Activated CD8-positive, alpha-beta memory T cell treated with anti-CD3 and anti-CD28 coated beads, Interleukin-2, amount 50 U/mL, for 1 hour (primary cell): ENCODE results near the gene MAD2L2.

ENCODE experiments used
- DNase-seq: peaks from one replicate; pipeline ENCODE4 v3.0.0-alpha.2; 2020; ENCODE audit errors: extremely low read depth

Gene MAD2L2

DNA sequence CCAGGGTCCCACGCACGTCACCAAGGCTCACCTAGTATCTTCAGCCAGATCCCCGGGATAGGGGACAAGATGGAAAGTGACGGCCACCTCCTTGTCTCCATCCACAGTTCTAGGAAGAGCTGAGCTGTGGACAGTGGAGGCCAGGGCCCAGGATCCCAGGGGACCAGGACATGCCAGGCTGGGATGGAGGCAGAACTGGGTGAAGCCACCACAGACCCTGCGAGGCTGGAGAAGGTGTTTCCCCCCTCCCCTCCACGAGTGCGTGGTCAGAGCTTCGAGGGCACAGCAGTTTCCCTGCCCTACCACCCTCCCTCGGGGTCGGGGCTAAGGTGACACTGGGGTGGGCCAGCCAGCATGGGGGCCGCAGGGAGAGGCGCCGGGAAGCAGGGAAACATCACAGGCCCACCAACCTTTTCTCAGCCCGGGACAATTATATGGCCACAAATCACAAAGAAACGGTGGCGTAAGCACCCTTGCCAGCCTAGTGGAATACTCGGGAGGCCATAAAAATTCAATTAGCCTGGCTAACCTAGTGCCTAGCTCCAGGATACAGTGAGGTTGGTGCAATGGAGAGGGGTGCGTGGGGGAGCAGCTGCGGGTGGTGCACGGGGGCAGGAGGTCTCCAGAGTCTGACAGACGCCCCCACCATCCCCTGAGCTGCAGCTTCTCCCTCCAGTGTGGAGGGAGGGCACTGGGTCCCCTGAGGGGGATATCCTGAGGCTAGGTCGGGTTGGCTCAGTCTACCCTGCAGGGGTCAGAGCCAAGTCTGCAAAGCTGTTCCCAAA lies 23.9 kb upstream of the MAD2L2 start:
- no peak for DNase-seq

GRCh38 chr1:11704194-11704529 lies 23.2 kb upstream of the MAD2L2 start:
- DNase-seq, result no peak

- DNase-seq, result no peak
These were observed 22.6 kb upstream of the MAD2L2 start for GRCh38 chr1:11703357-11704193.

DNA sequence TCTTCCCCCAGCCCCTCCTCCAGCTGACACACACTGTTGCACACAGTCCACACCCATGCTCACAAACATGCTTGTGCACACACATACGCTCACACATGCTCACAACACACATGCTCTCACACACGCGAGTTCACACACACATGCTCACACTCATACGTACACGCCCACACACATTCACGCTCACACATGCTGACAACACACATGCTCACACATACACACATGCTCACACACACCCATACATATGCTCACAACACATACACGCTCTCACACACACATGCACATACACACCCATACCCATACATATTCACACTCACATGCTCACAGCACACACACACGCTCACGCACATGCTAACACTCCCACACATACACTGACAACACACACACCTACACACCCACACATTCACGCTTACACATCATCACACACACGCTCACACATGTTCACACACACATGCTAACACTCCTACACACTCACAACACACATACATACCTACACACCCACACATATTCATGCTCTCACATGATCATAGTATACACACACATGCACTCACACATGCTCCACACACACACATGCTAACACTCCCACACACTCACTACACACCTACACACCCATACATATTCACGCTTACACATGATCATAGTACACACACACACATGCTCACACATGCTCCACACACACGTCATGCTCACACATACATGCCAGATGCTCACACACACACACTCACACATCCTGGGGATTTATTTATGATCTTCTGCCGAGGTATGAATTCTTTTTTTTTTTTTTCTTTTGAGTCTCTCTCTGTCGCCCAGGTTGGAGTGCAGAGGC lies 21.2 kb upstream of the MAD2L2 start:
- no peak for DNase-seq

GRCh38 chr1:11701551-11701961 lies 20.6 kb upstream of the MAD2L2 start:
- no peak for DNase-seq

DNA sequence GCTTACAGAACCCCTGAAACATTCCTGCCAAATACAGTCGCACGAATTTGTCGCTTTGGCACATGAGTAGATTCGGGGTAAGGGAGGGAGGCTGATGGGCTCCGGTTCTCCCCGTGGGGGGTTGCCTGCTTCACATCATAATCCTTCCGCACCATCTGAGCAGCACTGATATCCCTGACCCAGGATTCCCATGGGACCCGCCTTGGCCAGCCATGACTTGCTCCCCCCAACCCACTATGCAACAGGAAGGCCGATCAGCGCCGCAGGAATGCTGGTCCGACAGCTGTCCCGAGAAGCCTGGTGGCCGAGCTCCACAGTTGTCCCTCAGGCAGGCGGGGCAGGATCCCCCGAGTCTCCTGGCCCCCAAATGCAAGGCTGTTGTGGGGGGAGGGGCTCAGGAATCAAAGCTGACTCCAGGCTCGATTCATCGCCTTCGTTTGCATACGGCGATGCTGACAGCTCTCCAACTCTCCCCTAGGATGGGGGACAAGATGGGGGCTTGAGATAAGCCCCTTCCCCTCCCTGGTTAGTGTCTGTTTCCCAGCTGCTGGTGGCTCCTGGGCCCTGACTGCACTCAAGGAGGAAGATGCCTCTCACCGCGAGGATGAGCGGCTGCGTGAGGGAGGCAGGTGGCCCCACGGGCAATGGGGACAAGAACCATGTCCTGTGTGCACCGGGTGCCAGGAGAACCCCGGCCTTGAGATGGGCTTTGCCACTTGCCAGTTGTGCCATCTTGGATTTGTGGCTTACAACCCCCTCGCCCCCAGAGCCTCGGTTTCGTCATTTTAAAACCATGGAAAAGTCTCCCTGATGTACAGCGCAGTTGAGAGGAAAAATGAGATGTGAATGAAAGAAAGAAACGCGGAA lies 19.9 kb upstream of the MAD2L2 start:
- no peak for DNase-seq

DNA sequence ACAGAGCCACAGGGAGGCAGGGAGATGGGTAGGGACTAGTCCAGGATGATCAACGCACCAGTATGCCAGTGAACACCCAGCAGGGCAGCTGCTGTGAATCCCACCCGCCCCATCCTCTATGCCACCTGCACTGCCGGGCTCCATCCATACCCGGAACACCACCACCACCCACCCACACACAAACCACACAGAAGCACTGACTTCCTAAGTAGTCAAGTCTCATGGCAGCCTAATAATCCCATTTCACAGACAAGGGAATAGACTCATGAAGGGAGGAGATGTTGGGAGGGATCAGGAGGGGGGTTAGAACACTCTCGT lies 16.9 kb upstream of the MAD2L2 start:
- DNase-seq, result no peak

DNA sequence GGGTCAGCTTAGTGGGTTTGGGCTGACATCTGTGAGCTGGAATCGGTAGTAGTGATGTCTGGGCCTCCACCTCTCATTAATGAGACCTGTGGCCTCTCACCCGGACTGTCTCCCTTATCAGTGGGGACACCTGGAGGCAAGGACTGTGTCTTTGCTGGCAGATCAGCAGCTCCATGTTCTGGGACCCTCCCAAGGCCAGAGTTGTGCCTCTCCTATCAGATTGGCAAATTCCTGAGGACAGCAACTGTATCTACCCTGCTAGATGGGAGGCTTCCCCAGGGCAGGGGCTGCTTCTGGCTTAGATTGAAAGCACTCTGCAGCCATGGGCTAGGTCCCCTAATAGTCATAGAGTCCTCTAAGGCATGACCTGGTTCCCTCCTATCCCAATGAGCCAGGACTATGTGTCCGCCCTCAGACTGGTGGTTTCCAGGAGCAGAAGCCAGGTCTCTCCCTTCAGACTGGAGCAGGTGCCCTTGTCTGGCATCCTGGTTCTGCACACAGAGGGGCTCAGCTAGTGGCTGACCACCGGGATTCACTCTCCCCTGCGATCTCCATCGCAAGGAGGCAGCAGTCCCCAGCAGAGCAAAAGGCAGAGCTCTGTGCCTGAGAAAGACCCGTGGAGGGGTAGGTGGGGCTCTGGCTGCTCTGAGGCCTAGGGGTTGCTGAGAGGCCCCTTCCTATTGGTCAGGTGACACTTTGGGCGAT lies 16.4 kb upstream of the MAD2L2 start:
- no peak for DNase-seq

GRCh38 chr1:11695861-11696260 lies 14.9 kb upstream of the MAD2L2 start:
- DNase-seq, result no peak

DNA sequence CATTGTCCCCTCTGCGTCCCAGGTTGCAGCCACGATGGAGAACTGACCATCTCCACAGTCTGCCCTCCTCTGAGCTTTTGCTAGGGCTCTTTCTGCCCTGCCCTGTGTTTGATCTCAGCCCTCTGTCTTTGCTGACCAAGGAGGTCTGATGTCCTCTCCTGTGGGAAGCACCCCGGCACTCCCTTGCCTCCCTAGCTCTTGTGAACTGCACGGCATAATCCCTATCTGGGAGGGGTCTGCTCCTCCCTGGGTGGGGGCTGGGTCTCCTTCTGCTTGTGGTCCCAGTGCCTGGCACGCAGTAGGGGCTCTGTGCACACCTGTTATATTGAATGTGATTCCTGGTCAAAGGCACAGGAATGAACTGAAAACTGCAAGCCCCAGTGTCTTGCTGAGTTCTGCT lies 13.0 kb upstream of the MAD2L2 start:
- DNase-seq, result no peak

GRCh38 chr1:11693024-11693590 lies 12.2 kb upstream of the MAD2L2 start:
- DNase-seq, result no peak

GRCh38 chr1:11691928-11692711 lies 11.2 kb upstream of the MAD2L2 start:
- no peak for DNase-seq

DNA sequence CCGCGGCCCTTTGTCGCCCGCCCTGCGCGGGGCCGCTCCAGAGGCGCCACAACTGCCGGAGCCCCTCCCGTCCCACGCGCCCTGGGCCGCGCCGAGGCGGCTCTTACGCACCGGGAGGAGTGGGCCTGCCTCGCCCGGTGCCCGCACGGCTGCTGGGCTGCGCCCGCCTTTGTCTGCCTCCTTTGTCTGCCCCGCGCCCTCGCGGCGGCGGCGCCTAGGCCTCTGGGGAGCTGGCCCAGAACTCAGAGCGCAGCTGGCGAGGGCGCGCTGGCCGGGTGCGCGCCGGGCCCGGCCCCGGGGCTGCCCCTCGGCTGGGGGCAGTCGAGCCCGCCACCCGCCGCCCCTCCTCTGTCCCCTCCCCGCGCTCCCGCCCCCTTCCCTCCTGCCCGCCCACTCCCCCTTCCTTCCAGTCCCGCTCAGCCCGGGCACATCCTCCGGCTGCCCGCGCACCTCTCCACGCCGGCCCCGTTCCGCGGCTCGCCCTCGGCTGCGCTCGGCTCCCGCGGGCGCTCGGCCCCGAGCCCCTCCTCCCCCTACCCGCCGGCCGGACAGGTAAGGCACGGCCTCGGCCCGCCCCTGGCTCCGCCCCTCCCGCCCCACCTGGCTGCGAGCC lies 10.5 kb upstream of the MAD2L2 start, which contains the start of gene DRAXIN:
DRAXIN (plus strand) TSS at position 409 of the 613 bp plus-strand sequence. CDS start 14,549 bp downstream, outside the sequence.
- DNase-seq, result no peak

GRCh38 chr1:11690397-11691301 lies 9.7 kb upstream of the MAD2L2 start:
- DNase-seq, result no peak

DNA sequence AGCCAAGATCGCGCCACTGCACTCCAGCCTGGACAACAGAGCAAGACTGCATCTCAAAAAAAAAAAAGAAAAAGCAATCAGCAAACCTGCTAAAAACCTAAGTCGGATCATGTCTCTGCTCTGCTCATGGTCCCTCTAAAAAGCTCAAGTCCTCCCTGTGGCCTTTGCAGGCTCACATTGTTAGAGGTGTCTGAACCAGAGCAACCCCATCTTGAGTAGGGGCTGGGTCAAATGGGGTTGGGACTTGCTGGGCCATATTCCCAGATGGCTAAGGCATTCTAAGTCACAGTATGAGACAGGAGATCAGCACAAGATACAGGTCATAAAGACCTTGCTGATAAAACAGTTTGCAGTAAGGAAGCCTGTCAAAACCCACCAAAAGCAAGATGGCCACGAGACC lies 7.6 kb upstream of the MAD2L2 start:
- no peak for DNase-seq

DNA sequence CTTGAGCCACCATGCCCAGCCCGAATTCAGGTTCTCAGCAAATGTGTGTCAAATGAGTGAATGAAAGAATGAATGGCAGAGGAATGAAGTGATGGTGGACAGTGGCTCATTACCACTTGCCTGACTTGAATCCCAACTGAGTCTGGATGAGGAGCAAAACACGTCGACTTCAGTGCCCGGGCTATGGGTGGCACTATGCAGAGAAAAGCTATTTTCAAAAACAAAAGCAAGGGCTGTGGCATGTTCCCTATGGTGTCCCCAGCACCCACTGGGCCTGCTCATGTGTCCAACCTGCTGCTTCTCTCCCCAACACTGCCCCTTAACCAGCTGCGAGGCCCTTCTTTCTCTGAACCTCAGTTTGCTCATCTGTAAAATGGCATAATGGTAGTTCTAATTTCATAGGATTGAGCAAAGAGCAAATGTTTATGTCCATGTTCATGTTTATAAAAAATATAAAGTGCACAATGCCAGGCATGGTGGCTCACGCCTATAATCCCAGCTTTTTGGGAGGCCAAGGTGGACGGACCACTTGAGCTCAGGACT lies 4.3 kb upstream of the MAD2L2 start:
- DNase-seq, result no peak

DNA sequence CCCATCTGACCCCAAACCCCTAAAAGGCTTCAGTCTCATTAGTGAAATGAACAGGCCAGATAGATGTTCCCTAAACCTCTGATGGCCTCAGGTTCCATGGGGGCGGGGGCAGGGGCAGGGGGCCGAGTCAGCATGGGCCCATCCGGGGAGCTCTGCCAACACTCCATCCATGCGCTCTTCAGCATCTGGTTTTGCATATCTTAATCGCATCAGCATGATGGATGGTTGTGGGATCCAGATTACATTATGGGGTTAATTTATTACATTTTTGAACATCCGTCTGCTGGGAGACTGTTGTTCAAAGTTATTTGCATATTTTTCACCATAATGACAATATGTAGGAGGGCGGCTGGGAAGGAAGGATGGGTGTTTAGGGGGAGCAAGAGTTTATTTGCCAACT lies 3.1 kb upstream of the MAD2L2 start:
- DNase-seq, result no peak

DNA sequence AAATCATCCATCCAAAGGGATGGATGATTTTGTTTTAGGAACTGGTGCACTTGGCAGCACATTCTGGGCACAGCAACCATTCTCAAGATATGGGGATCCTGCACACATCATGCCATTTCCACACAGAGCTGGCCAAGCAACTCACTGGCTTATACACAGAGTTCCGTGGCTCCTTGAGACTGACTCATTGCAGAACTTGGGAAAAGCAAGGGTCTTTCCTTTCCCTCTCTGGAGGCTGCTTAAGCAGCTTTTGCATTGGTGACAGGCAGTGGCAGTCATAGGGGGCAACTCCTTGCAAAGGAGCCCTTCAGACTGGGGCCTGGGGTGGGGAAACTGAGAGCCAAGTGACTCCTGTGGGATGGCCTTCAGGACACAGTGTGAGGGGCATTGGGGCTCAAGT lies 1.9 kb upstream of the MAD2L2 start:
- DNase-seq, result no peak
